K562 (cell line): Measurements from ENCODE around the gene TSHZ1. TPM values are rescaled to one million over a fixed set of nuclear protein-coding genes. Genes with fewer than 3 reads are reported as not detected.
A peak's percentile ranks its signal among the peaks of the same experiment; 100 is the strongest.

ENCODE experiments used
- BCOR ChIP-seq: fragments of 450-650 bp; IDR thresholded peaks from 2 replicates; pipeline ENCODE4 v1.6.1; 2016
- CC2D1A ChIP-seq: fragments of 450-650 bp; IDR thresholded peaks from 2 replicates; pipeline ENCODE4 v1.6.1; 2017; ENCODE audit warnings: mild to moderate bottlenecking
- CXXC5 ChIP-seq: fragments of 250-450 bp; sonication (Bioruptor Pico); IDR thresholded peaks from 2 replicates; pipeline ENCODE4 v1.8.0; 2022; ENCODE audit warnings: inconsistent platforms, mild to moderate bottlenecking, moderate library complexity
- DDX20 ChIP-seq: fragments of 450-650 bp; IDR thresholded peaks from 2 replicates; pipeline ENCODE4 v1.6.1; 2016; ENCODE audit warnings: missing genetic modification characterization, low read depth, mild to moderate bottlenecking, missing compliant biosample characterization, moderate library complexity
- HDAC1 ChIP-seq, 2 experiments: fragments of 450-650 bp; IDR thresholded peaks; 2 replicates each; pipeline ENCODE4 v1.6.1; 2016 to 2017; ENCODE audit warnings: inconsistent platforms in 1 of 2, mild to moderate bottlenecking in 1 of 2, moderate library complexity in 1 of 2
- HDGF ChIP-seq: fragments of 450-650 bp; IDR thresholded peaks from 2 replicates; pipeline ENCODE4 v1.6.1; 2016
- IRF9 ChIP-seq: fragments of 450-650 bp; IDR thresholded peaks from 2 replicates; pipeline ENCODE4 v1.6.1; 2016; ENCODE audit warnings: missing biosample characterization, missing genetic modification characterization
- MCM7 ChIP-seq, 2 experiments: fragments of 450-650 bp; IDR thresholded peaks; 2 replicates each; pipeline ENCODE4 v1.6.1; 2016 to 2018
- MGA ChIP-seq: fragments of 450-650 bp; IDR thresholded peaks from 2 replicates; pipeline ENCODE4 v1.6.1; 2016; ENCODE audit warnings: mild to moderate bottlenecking, moderate library complexity
- MTA1 ChIP-seq: fragments of 450-650 bp; IDR thresholded peaks from 2 replicates; pipeline ENCODE4 v1.6.1; 2017; ENCODE audit warnings: borderline replicate concordance
- NFIC ChIP-seq: fragments of 450-650 bp; IDR thresholded peaks from 2 replicates; pipeline ENCODE4 v1.6.1; 2017; ENCODE audit warnings: mild to moderate bottlenecking, inconsistent platforms
- PCBP1 ChIP-seq: fragments of 200-400 bp; formaldehyde crosslinking; IDR thresholded peaks from 2 replicates; pipeline ENCODE4 v1.6.1; 2018; ENCODE audit warnings: mild to moderate bottlenecking, low read depth, low read length; ENCODE audit not compliant: poor library complexity, severe bottlenecking
- PCBP2 ChIP-seq: fragments of 200-400 bp; formaldehyde crosslinking; IDR thresholded peaks from 2 replicates; pipeline ENCODE4 v1.6.1; 2018; ENCODE audit warnings: low read length, low read depth, mild to moderate bottlenecking, moderate library complexity; ENCODE audit not compliant: poor library complexity, severe bottlenecking
- PML ChIP-seq: IDR thresholded peaks from 2 replicates; pipeline ENCODE4 v1.6.1; 2012; ENCODE audit warnings: low read length, inconsistent platforms
- POLR2G ChIP-seq: fragments of 200-400 bp; formaldehyde crosslinking; IDR thresholded peaks from 2 replicates; pipeline ENCODE4 v1.6.1; 2017; ENCODE audit warnings: low read depth, mild to moderate bottlenecking, antibody characterized with exemption, low read length, moderate library complexity
- SP2 ChIP-seq: IDR thresholded peaks from 2 replicates; pipeline ENCODE4 v1.6.1; 2011; ENCODE audit warnings: mild to moderate bottlenecking, low read depth, low read length, moderate library complexity; ENCODE audit not compliant: poor library complexity, severe bottlenecking; ENCODE audit errors: extremely low read depth
- ZNF408 ChIP-seq: fragments of 250-450 bp; sonication (Bioruptor Pico); IDR thresholded peaks from 2 replicates; pipeline ENCODE4 v1.4.0; 2020; ENCODE audit warnings: low read depth, mild to moderate bottlenecking, moderate library complexity
- polyA plus RNA-seq, 8 experiments: library from polyadenylated mRNA; depleted of rRNA in 4 of 8; stranded (reverse) in 5 of 8; unstranded in 3 of 8; fragments of >200 nt; fragmentation: Nextera tagmentation in 2 of 8; fragmentation: Illumina TruSeq in 1 of 8; extraction: Ambion mirVana in 2 of 8; extraction: Trizol in 1 of 8; gene quantifications; 2 replicates each; pipeline versions ENCODE4 v1.2.1 to v1.2.3, GENCODE V29; 2011 to 2014; ENCODE audit warnings: inconsistent platforms in 1 of 8, missing spikeins in 1 of 8
- total RNA-seq, 7 experiments: library from RNA; depleted of rRNA in 6 of 7; stranded (reverse); fragments of >200 nt in 6 of 7; fragmentation: Illumina TruSeq in 2 of 7; extraction: Trizol in 2 of 7; gene quantifications; 2 replicates each; pipeline versions ENCODE4 v1.2.1 to v1.2.3, GENCODE V29; 2011 to 2021; ENCODE audit warnings: low replicate concordance in 1 of 7

The TSHZ1 gene
- total and polyA plus RNA-seq, 9 of the 15 experiments (the other 6 are each of a cell fraction or from before 2014, with no cell fraction given) = 1.1 to 7.2 (median 2.7) TPM

DNA sequence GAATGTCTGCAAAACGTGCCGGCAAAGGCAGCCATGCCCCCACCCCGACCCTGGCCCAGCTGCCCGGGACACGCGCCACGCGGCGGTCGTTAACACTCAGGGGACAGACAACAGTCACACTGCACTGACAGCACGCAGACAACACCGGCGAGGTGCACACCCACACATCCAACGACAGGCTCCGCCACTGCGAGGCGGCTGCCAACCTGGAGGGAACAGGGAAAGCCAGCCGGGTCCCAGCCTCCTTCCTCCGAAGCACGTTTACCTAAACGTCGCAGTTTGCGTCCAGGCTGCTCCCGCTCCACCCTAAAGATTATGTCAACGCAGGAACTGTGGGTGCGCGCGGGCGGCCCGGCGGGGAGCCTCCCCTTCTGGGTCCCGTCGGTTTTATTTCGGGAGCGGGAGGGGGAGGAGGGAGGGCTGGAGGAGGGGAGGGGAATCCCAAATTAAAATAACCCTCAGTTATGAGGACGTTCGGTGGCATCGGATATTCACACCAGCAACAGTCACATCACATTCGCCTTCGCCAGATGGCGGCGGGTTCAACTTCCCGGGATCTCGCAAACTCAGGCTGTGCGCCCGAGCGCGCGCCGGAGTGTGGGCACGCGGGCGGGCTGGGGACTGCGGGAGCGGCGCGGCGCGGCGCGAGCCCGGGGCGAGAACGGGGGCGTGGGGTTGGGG is 2.3 kb upstream of the TSHZ1 start (continued):
- peak; percentile 56 for TF ChIP-seq MGA
- TF ChIP-seq DDX20 = no peak
- no peak for TF ChIP-seq IRF9 (tag)
- TF ChIP-seq HDAC1 (IDR thresholded peaks at IDR 0.05) = peak in 1 of 2 experiments; percentile 66; a peak in 2 of 4 replicates
- TF ChIP-seq SP2 = no peak
- TF ChIP-seq HDGF = no peak
- TF ChIP-seq PCBP2 = no peak
- TF ChIP-seq NFIC = 0 out of 2 replicates have a peak, but pooled peaks have one; percentile 14
- TF ChIP-seq CC2D1A = no peak
- peak; percentile 2; the same call in 1 of the 2 replicates for TF ChIP-seq PML
- TF ChIP-seq ZNF408 (CRISPR knock-in tag) = no peak
- TF ChIP-seq MCM7 (IDR thresholded peaks at IDR 0.05) = no peak
- peak; percentile 45 for TF ChIP-seq PCBP1
- peak; percentile 27; the same call in 1 of the 2 replicates for TF ChIP-seq MTA1
- 0 out of 2 replicates have a peak, but pooled peaks have one; percentile 16 for TF ChIP-seq BCOR
- peak; percentile 35 for TF ChIP-seq CXXC5 (CRISPR knock-in tag)
- TF ChIP-seq POLR2G = peak; percentile 8
